H1 (cell line): Measurements from ENCODE around the gene FAM120B. TPM values are rescaled to one million over a fixed set of nuclear protein-coding genes. Genes with fewer than 3 reads are reported as not detected.

Experiments
- CTCF ChIA-PET: fragments of 300-600 bp; sonication (Branson Sonifier 250); formaldehyde crosslinking; loops from one replicate; lab custom pipeline; 2021; ENCODE audit not compliant: partially characterized antibody; lab: Charles Lee
- POLR2A ChIA-PET: fragments of 300-600 bp; sonication (Branson Sonifier 250); formaldehyde crosslinking; loops from one replicate; lab custom pipeline; 2021; ENCODE audit warnings: inconsistent platforms; ENCODE audit not compliant: partially characterized antibody; lab: Charles Lee
- DNase-seq, 2 experiments: peaks; one replicate each; pipeline versions ENCODE4 v3.0.0 to v3.0.0-alpha.2; 2010 to 2022; ENCODE audit warnings: low spot score in 2 of 2, low read depth in 1 of 2, mixed read lengths in 1 of 2
- FAIRE-seq: peaks from 2 replicates; lab custom pipeline; 2011; peaks lifted over from hg19 to GRCh38; lab: Jason Lieb, UNC
- H2AFZ ChIP-seq: 2 replicates; pipeline ENCODE4 v1.8.1; 2012; ENCODE audit warnings: low read length, inconsistent platforms
- H2AK5ac ChIP-seq: 2 replicates; pipeline ENCODE4 v1.6.1; 2013; ENCODE audit warnings: low read depth, low read length
- H2BK120ac ChIP-seq: replicated peaks from 2 replicates; pipeline ENCODE3; 2013; ENCODE audit warnings: low read depth, low read length, inconsistent platforms
- H2BK12ac ChIP-seq: 2 replicates; pipeline ENCODE4 v1.6.1; 2013; ENCODE audit warnings: low read depth, low read length
- H2BK15ac ChIP-seq: 2 replicates; pipeline ENCODE4 v1.6.1; 2013; ENCODE audit warnings: low read length
- H2BK20ac ChIP-seq: 2 replicates; pipeline ENCODE4 v1.6.1; 2013; ENCODE audit warnings: low read length
- H2BK5ac ChIP-seq: 2 replicates; pipeline ENCODE4 v1.6.1; 2013; ENCODE audit warnings: low read depth, low read length
- H3K14ac ChIP-seq: 2 replicates; pipeline ENCODE4 v1.6.1; 2013; ENCODE audit warnings: inconsistent platforms; ENCODE audit not compliant: insufficient read length
- H3K18ac ChIP-seq: 2 replicates; pipeline ENCODE4 v1.6.1; 2013; ENCODE audit warnings: low read length; ENCODE audit errors: extremely low read depth
- H3K23ac ChIP-seq: 2 replicates; pipeline ENCODE4 v1.6.1; 2013; ENCODE audit warnings: inconsistent platforms; ENCODE audit not compliant: insufficient read length
- H3K23me2 ChIP-seq: 2 replicates; pipeline ENCODE4 v1.6.1; 2013; ENCODE audit warnings: low read depth, low read length
- H3K27ac ChIP-seq: 2 replicates; pipeline ENCODE4 v1.6.1; 2011; ENCODE audit warnings: low read depth, low read length, inconsistent platforms
- H3K27me3 ChIP-seq, 4 experiments: replicated peaks in 1 of 4; 1 replicate in 1 of 4; 2 replicates in 3 of 4; pipeline versions ENCODE4 v1.6.1 to v1.8.1; 2011 to 2013; ENCODE audit warnings: low read length in 3 of 4, mild to moderate bottlenecking in 3 of 4, inconsistent platforms in 2 of 4, mixed read lengths in 2 of 4, moderate library complexity in 1 of 4; ENCODE audit not compliant: control insufficient read depth in 3 of 4, insufficient read depth in 3 of 4; ENCODE audit errors: extremely low read depth in 1 of 4
- H3K36me3 ChIP-seq, 4 experiments: 2 replicates each; pipeline versions ENCODE4 v1.6.1 to v1.8.1; 2011 to 2013; ENCODE audit warnings: mild to moderate bottlenecking in 4 of 4, low read length in 3 of 4, moderate library complexity in 2 of 4, control low read depth in 1 of 4, inconsistent platforms in 1 of 4; ENCODE audit not compliant: insufficient read depth in 4 of 4, control insufficient read depth in 2 of 4
- H3K4ac ChIP-seq: replicated peaks from 2 replicates; pipeline ENCODE3; 2013; ENCODE audit warnings: low read length, low read depth, mixed read lengths, inconsistent platforms; ENCODE audit not compliant: insufficient read length
- H3K4me1 ChIP-seq, 4 experiments: replicated peaks in 1 of 4; 1 replicate in 1 of 4; 2 replicates in 3 of 4; pipeline versions ENCODE4 v1.6.1 to v1.8.1; 2011 to 2013; ENCODE audit warnings: low read length in 3 of 4, inconsistent platforms in 2 of 4, mixed read lengths in 1 of 4; ENCODE audit not compliant: insufficient read depth in 4 of 4, control insufficient read depth in 3 of 4
- H3K4me2 ChIP-seq, 2 experiments: 2 replicates each; pipeline versions ENCODE4 v1.6.1 to v1.8.1; 2011 to 2013; ENCODE audit warnings: low read depth in 2 of 2, low read length in 2 of 2, control low read depth in 1 of 2, inconsistent platforms in 1 of 2, mild to moderate bottlenecking in 1 of 2; ENCODE audit not compliant: insufficient read depth in 1 of 2
- H3K4me3 ChIP-seq, 4 experiments: fragments of 200-600, 300-600 bp in 1 of 4; sonication (generic), shearing (Covaris generic), sonication (Bioruptor Twin) in 1 of 4; 2 replicates each; pipeline versions ENCODE4 v1.5.1 to v1.8.1; 2011 to 2016; ENCODE audit warnings: low read length in 4 of 4, low read depth in 3 of 4, control low read depth in 2 of 4, inconsistent platforms in 2 of 4, mild to moderate bottlenecking in 2 of 4, mixed read lengths in 1 of 4, moderate library complexity in 1 of 4; ENCODE audit not compliant: insufficient read depth in 2 of 4; ENCODE audit errors: extremely low read depth in 1 of 4
- H3K56ac ChIP-seq: replicated peaks from 2 replicates; pipeline ENCODE3; 2013; ENCODE audit warnings: low read depth, mild to moderate bottlenecking, mixed read lengths, low read length, inconsistent platforms; ENCODE audit not compliant: insufficient read length
- H3K79me1 ChIP-seq: 2 replicates; pipeline ENCODE4 v1.6.1; 2013; ENCODE audit warnings: low read depth, low read length, control low read depth
- H3K79me2 ChIP-seq, 2 experiments: 2 replicates each; pipeline versions ENCODE4 v1.6.1 to v1.8.1; 2012 to 2013; ENCODE audit warnings: low read length in 2 of 2, mild to moderate bottlenecking in 2 of 2, inconsistent platforms in 1 of 2; ENCODE audit not compliant: insufficient read depth in 2 of 2, control insufficient read depth in 1 of 2
- H3K9ac ChIP-seq, 4 experiments: replicated peaks in 1 of 4; 1 replicate in 1 of 4; 2 replicates in 3 of 4; pipeline versions ENCODE4 v1.6.1 to v1.8.1; 2011 to 2013; ENCODE audit warnings: low read depth in 3 of 4, low read length in 3 of 4, control low read depth in 2 of 4, mild to moderate bottlenecking in 2 of 4, moderate library complexity in 2 of 4, inconsistent platforms in 1 of 4; ENCODE audit errors: extremely low read depth in 1 of 4
- H3K9me3 ChIP-seq, 2 experiments: 2 replicates each; pipeline versions ENCODE4 v1.6.1 to v1.8.1; 2012 to 2013; ENCODE audit warnings: mild to moderate bottlenecking in 2 of 2, moderate library complexity in 2 of 2, control low read depth in 1 of 2, inconsistent platforms in 1 of 2, low read depth in 1 of 2, low read length in 1 of 2, mixed read lengths in 1 of 2; ENCODE audit not compliant: insufficient read depth in 2 of 2
- H4K20me1 ChIP-seq, 2 experiments: replicated peaks in 1 of 2; 2 replicates each; pipeline versions ENCODE3 to v1.8.1; 2011 to 2013; ENCODE audit warnings: inconsistent platforms in 2 of 2, low read length in 2 of 2, mild to moderate bottlenecking in 1 of 2; ENCODE audit not compliant: insufficient read depth in 2 of 2, control insufficient read depth in 1 of 2
- H4K5ac ChIP-seq: 2 replicates; pipeline ENCODE4 v1.6.1; 2013; ENCODE audit warnings: low read length, low read depth, mixed read lengths, inconsistent platforms; ENCODE audit not compliant: insufficient read length
- H4K8ac ChIP-seq: 2 replicates; pipeline ENCODE4 v1.8.0; 2013; ENCODE audit warnings: mild to moderate bottlenecking, moderate library complexity, low read length, inconsistent platforms; ENCODE audit not compliant: insufficient read depth; ENCODE audit errors: extremely low read depth
- H4K91ac ChIP-seq: replicated peaks from 2 replicates; pipeline ENCODE3; 2013; ENCODE audit warnings: low read length, mixed read lengths, inconsistent platforms; ENCODE audit not compliant: insufficient read length
- SP4 ChIP-seq: IDR thresholded peaks from 2 replicates; pipeline ENCODE4 v1.6.1; 2012; ENCODE audit warnings: low read length, inconsistent platforms
- WGBS, 2 experiments: shearing (Covaris generic) in 1 of 2; methylation state at CpG; one replicate each; pipeline versions ENCODE4 v1.1.6 to v1.1.7; 2013 to 2015; ENCODE audit warnings: low lambda C conversion rate in 2 of 2, mixed read lengths in 2 of 2, inconsistent platforms in 1 of 2, low coverage in 1 of 2, missing lambda C conversion rate in 1 of 2; ENCODE audit not compliant: insufficient replicate concordance in 2 of 2, insufficient coverage in 1 of 2, insufficient read length in 1 of 2; ENCODE audit errors: extremely low coverage in 1 of 2, missing lambda C conversion rate in 1 of 2; 5-methylcytosine and 5-hydroxymethylcytosine counted together
- polyA plus RNA-seq, 7 experiments: library from polyadenylated mRNA; depleted of rRNA in 3 of 7; stranded (reverse) in 5 of 7; unstranded in 2 of 7; fragments of >200 nt in 5 of 7; fragments of 200-250 nt in 2 of 7; gene quantifications; 1 replicate in 5 of 7; 2 replicates in 1 of 7; 4 replicates in 1 of 7; pipeline versions ENCODE4 v1.2.1 to v1.2.3, GENCODE V29; 2011 to 2013; ENCODE audit warnings: missing spikeins in 2 of 7, mixed read lengths in 2 of 7
- total RNA-seq: library from RNA; stranded (reverse); fragmentation: NEBNext Ultra II Directional; extraction: Animal tissue kit (Norgen Biotek cat#: 25700); gene quantifications from 2 replicates; pipeline ENCODE4 v1.2.1, GENCODE V29; 2021

FAM120B gene
- total and polyA plus RNA-seq, 2 of the 8 experiments (the other 6 are each of a cell fraction or from before 2014, with no cell fraction given), result 5.1 to 12.5 TPM

DNA sequence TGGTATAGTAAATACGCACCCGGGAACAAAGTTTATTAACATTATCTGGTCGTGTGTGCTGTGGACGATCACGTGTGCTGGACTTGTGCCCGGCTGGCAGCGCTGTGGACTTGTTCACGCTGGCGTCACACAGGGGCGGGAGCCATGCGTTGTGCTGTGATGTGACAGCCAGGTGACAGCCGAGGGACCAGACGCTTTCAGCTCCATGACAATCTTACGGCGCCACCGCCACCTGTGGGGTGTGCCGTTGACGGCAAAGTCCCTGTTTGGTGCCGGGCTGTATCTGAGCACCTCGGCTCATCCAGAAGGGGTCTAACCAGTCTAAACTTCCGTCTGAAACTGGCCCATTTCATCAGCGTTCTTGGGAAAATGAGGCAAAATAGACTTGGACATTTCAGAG lies 40.9 kb upstream of the FAM120B start:
- 82% methylated on average over 22 of the region's 22 CpGs; no CpG with 5 or more reads in 1 of the 2 experiments for WGBS, 2 experiments
- Histone ChIP-seq H3K9me3 (no peaks in the 10 kb centered on the region), H3K36me3 (no peaks in the 10 kb centered on the region), H3K23ac (no peak overlapping the region), H3K14ac (no peak overlapping the region), H3K79me2 (no peaks in the 10 kb centered on the region), H2AK5ac (no peak overlapping the region), H2AFZ (0 out of 2 replicates have a peak overlapping the region, but pooled peaks have one; percentile 24), H3K79me1 (no peaks in the 10 kb centered on the region), H3K4ac (no peak overlapping the region), H4K20me1 (no peaks in the 10 kb centered on the region), H4K5ac (no peak overlapping the region), H2BK120ac (no peak overlapping the region), H2BK12ac (no peak overlapping the region), H3K18ac (no peak overlapping the region), H2BK15ac (no peak overlapping the region), H2BK5ac (no peak overlapping the region), H3K56ac (no peak overlapping the region), H3K4me1 (peaks cover 0 to 5% (median under 1%) of the 10 kb centered on the region in 4 experiments; a peak in 2 of 7 replicates), H3K4me3 (no peak overlapping the region), H2BK20ac (no peak overlapping the region), H3K27ac (no peak overlapping the region), H4K8ac (no peak overlapping the region), H3K4me2 (no peak overlapping the region), H3K27me3 (no peaks in the 10 kb centered on the region; a peak in 1 of 7 replicates), H3K23me2 (no peaks in the 10 kb centered on the region), H3K9ac (no peak overlapping the region), H4K91ac (no peak overlapping the region)
- DNase-seq (no peak), FAIRE-seq (no peak)
- ChIA-PET POLR2A (interaction anchor here (1.1 kb wide), 1 partner anchor 19 kb away, joined by 3 read pairs; no protein-coding TSS in a partner anchor), CTCF (interaction anchor here (0.9 to 1.7 kb wide), 5 partner anchors 10 to 471 kb away, joined by 3 to 4 read pairs (median 3); no protein-coding TSS in a partner anchor)
- no peak for TF ChIP-seq SP4
